Femur (tissue), 1 donor: Measurements from ENCODE around the gene LRRC7.
"Not testable (repeated sequence)": the region's sequence is repeated elsewhere in the genome, so short reads cannot be mapped to it uniquely, and the experiment has no call there.

ENCODE experiments used
- DNase-seq: peaks from one replicate; pipeline ENCODE4 v3.0.0-alpha.2; 2017

The LRRC7 gene

GRCh38 chr1:69702085-69702484 lies 134.4 kb downstream of the LRRC7 start:
- DNase-seq, result no peak

- no peak for DNase-seq
These were observed 138.8 kb downstream of the LRRC7 start for GRCh38 chr1:69706473-69706872.

GRCh38 chr1:69707103-69707502 lies 139.4 kb downstream of the LRRC7 start:
- DNase-seq, result no peak

- no peak for DNase-seq
These were observed 142.9 kb downstream of the LRRC7 start for GRCh38 chr1:69710484-69711189.

GRCh38 chr1:69711190-69711930 lies 143.6 kb downstream of the LRRC7 start:
- DNase-seq, result no peak

GRCh38 chr1:69717834-69718233 lies 150.1 kb downstream of the LRRC7 start:
- DNase-seq, result not testable (repeated sequence)

- no peak for DNase-seq
These were observed 160.5 kb downstream of the LRRC7 start for GRCh38 chr1:69728206-69728605.

GRCh38 chr1:69733061-69733460 lies 165.3 kb downstream of the LRRC7 start:
- no peak for DNase-seq

GRCh38 chr1:69737527-69738185 lies 169.9 kb downstream of the LRRC7 start:
- DNase-seq, result peak; percentile 20

GRCh38 chr1:69738458-69739250 lies 170.9 kb downstream of the LRRC7 start:
- DNase-seq, result no peak

GRCh38 chr1:69739251-69739605 lies 171.5 kb downstream of the LRRC7 start:
- no peak for DNase-seq

- no peak for DNase-seq
These were observed 175.4 kb downstream of the LRRC7 start for GRCh38 chr1:69743146-69743545.

GRCh38 chr1:69744381-69744780 lies 176.7 kb downstream of the LRRC7 start:
- DNase-seq, result no peak

GRCh38 chr1:69747207-69747606 lies 179.5 kb downstream of the LRRC7 start:
- DNase-seq, result no peak

GRCh38 chr1:69750638-69751037 lies 182.9 kb downstream of the LRRC7 start:
- no peak for DNase-seq

GRCh38 chr1:69752831-69753230 lies 185.1 kb downstream of the LRRC7 start:
- no peak for DNase-seq

GRCh38 chr1:69754521-69754920 lies 186.8 kb downstream of the LRRC7 start:
- no peak for DNase-seq

- no peak for DNase-seq
These were observed 187.9 kb downstream of the LRRC7 start for GRCh38 chr1:69755647-69756046.

GRCh38 chr1:69765951-69766350 lies 198.2 kb downstream of the LRRC7 start:
- peak; percentile 40 for DNase-seq

GRCh38 chr1:69766431-69767180 lies 198.9 kb downstream of the LRRC7 start:
- DNase-seq, result no peak

GRCh38 chr1:69776555-69776954 lies 208.8 kb downstream of the LRRC7 start:
- DNase-seq, result no peak

GRCh38 chr1:69777423-69777822 lies 209.7 kb downstream of the LRRC7 start:
- no peak for DNase-seq
